Right atrium auricular region (tissue), 2 donors: ENCODE results near the gene PXDN. TPM values are rescaled to one million over a fixed set of nuclear protein-coding genes. Genes with fewer than 3 reads are reported as not detected.
A peak's percentile ranks its signal among the peaks of the same experiment; 100 is the strongest.
"Not testable (repeated sequence)": the region's sequence is repeated elsewhere in the genome, so short reads cannot be mapped to it uniquely, and the experiment has no call there.

Experiments
- DNase-seq: peaks from one replicate; pipeline ENCODE4 v3.0.0-alpha.2; 2019; ENCODE audit warnings: low spot score
- H3K27ac ChIP-seq, 2 donors: fragments of 200-600 bp; sonication (generic); 1 replicate in 1 of 2; 2 replicates in 1 of 2; pipeline ENCODE4 v1.5.1; 2016 to 2019
- H3K27me3 ChIP-seq, 2 donors: fragments of 200-600 bp; sonication (generic); one replicate each; pipeline versions ENCODE4 v1.5.1 to v1.6.0; 2017 to 2019
- H3K36me3 ChIP-seq: fragments of 200-600 bp; sonication (generic); one replicate; pipeline ENCODE4 v1.5.1; 2016
- H3K4me1 ChIP-seq, 2 donors: fragments of 200-600 bp; sonication (generic); one replicate each; pipeline versions ENCODE4 v1.5.1 to v1.6.0; 2017 to 2019
- H3K4me3 ChIP-seq, 2 donors: fragments of 200-600 bp; sonication (generic); 1 replicate in 1 of 2; 2 replicates in 1 of 2; pipeline ENCODE4 v1.5.1; 2017 to 2019; ENCODE audit warnings: mild to moderate bottlenecking in 1 of 2, moderate library complexity in 1 of 2
- H3K9me3 ChIP-seq, 2 donors: fragments of 200-600 bp; sonication (generic); one replicate each; pipeline ENCODE4 v1.5.1; 2019
- total RNA-seq, 2 donors: library from RNA; depleted of rRNA; stranded (reverse); fragments of >200 nt; gene quantifications; one replicate each; pipeline ENCODE4 v1.1.0, GENCODE V29; 2016
- TF ChIP-seq, protein P1 (sequence below), 2 donors: fragments of 200-600 bp; sonication (generic); IDR thresholded peaks; one replicate each; pipeline ENCODE4 v1.5.1; 2019; ENCODE audit warnings: antibody characterized with exemption in 2 of 2

Gene PXDN
- total RNA-seq, 2 donors from 2014 or later: 25.4 to 26.9 TPM

DNA sequence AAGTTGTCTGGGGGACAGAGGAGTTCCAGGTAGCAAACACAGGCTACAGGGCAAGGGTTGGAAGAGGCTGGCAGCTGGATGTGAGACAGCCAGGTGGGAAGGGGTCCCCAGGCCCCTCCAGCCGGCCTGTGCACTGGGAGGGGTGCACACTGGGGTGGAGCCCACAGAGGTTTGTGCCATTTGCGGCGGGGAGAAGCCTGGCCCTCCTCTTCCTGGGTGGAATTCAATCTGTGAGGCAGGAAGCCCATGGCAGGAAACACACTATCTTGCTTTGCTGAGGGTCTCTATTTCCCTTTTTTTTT lies 63.3 kb downstream of the PXDN start:
- no peak for DNase-seq
- no peaks in the 10 kb centered on the region for H3K27me3 ChIP-seq
- H3K27ac ChIP-seq: no peak overlapping the region
- H3K4me1 ChIP-seq: peaks cover 0 to 3% of the 10 kb centered on the region in 2 donors
- no peaks in the 10 kb centered on the region for H3K9me3 ChIP-seq
- peaks cover 65% of the 10 kb centered on the region for H3K36me3 ChIP-seq
- no peak overlapping the region for H3K4me3 ChIP-seq
- TF ChIP-seq, protein P1, sequence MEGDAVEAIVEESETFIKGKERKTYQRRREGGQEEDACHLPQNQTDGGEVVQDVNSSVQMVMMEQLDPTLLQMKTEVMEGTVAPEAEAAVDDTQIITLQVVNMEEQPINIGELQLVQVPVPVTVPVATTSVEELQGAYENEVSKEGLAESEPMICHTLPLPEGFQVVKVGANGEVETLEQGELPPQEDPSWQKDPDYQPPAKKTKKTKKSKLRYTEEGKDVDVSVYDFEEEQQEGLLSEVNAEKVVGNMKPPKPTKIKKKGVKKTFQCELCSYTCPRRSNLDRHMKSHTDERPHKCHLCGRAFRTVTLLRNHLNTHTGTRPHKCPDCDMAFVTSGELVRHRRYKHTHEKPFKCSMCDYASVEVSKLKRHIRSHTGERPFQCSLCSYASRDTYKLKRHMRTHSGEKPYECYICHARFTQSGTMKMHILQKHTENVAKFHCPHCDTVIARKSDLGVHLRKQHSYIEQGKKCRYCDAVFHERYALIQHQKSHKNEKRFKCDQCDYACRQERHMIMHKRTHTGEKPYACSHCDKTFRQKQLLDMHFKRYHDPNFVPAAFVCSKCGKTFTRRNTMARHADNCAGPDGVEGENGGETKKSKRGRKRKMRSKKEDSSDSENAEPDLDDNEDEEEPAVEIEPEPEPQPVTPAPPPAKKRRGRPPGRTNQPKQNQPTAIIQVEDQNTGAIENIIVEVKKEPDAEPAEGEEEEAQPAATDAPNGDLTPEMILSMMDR (IDR thresholded peaks at IDR 0.05): no peak

DNA sequence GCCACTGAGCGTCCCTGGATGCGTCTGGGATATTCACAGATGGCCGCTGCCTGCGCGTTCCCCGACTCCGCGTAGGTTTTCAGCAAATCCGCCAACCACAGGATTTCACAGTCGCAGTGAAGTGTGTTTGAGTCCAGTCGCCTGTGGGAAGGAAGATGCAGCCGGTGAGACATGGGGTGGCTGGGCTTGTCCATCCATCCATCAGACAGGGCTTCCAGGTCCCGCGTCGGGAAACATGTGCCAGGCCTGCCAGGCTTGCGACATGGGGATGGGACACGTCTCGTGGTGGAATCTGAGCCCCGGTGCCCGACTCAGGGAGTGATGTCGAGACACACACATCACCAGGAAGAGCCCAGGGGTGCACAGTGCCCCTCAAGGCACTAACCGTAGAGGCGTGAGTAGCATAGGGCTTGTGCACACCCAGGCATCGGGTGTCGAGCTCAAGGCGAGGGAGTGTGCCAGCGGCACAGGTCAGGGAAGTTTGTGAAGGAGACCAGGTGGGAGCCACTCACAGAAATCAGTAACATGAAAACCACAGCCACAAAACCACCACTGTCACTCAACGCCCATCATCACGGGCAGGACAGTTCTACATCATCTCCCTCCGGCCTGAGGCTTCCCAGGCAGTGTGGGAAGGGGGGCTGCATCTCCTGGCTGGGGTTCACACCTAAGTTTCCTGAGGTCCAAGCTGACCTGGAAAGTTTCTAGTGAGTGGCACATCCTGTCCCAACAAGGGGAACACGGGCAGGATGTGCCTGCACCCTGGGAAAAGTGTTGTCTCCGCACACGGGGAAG lies 63.9 kb downstream of the PXDN start:
- H3K36me3 ChIP-seq: peaks cover 65% of the 10 kb centered on the region
- peak; percentile 54 for DNase-seq
- no peaks in the 10 kb centered on the region for H3K27me3 ChIP-seq
- H3K4me3 ChIP-seq: no peak overlapping the region
- no peak overlapping the region for H3K27ac ChIP-seq
- TF ChIP-seq, protein P1 (IDR thresholded peaks at IDR 0.05): no peak
- no peaks in the 10 kb centered on the region for H3K9me3 ChIP-seq
- H3K4me1 ChIP-seq: no peaks in the 10 kb centered on the region

DNA sequence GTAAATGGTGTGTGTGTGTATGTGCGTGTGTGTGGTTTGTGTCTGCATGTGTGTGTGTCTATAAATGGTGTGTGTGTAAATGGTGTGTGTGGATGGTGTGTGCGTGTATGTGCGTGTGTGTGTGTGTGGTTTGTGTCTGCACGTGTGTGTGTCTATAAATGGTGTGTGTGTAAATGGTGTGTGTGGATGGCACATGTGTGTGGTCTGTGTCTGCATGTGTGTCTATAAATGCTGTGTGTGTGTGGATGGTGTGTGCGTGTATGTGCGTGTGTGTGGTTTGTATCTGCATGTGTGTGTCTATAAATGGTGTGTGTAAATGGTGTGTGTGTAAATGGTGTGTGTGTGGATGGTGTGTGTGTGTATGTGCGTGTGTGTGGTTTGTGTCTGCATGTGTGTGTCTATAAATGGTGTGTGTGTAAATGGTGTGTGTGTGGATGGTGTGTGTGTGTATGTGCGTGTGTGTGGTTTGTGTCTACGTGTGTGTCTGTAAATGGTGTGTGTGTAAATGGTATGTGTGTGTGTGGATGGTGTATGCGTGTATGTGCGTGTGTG lies 64.8 kb downstream of the PXDN start:
- H3K27me3 ChIP-seq, H3K4me1 ChIP-seq, H3K4me3 ChIP-seq, H3K27ac ChIP-seq, H3K9me3 ChIP-seq: not testable (repeated sequence)
- DNase-seq: peak; percentile 23
- H3K36me3 ChIP-seq: peaks cover 65% of the 10 kb centered on the region

DNA sequence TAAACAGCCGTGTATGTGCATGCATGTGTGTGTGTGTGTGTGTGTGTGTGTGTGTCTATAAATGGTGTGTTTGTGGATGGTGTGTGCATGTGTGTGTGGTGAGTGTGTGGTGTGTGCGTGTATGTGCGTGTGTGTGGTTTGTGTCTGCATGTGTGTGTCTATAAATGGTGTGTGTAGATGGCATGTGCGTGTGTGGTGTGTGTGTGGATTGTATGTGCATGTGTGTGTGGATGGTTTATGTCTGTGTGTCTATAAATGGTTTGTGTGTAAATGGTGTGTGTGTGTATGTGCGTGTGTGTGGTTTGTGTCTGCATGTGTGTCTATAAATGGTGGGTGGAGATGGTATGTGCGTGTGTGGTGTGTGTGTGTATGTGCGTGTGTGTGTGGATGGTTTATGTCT lies 65.2 kb downstream of the PXDN start:
- not testable (repeated sequence) for H3K4me3 ChIP-seq, DNase-seq
- H3K36me3 ChIP-seq: peaks cover 65% of the 10 kb centered on the region

DNA sequence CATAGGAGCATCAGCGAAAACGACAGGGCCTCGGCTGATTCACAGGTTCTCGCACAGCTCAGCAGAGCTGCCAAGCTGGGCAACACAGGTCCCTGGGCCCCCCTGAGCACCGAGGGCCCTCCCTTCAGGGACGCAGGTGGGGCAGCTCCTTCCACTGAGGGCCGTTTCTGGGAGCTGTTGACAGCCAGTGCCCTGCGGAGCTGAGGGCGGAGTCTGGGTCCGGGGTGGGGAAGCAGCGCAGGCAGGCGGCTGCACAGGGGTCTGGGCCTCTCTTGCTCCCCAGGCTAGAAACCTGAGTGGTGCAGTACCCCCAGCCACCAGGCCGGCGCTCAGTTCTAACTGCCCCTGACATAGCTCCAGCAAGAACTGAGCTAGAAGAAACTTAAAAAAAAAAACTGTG lies 65.7 kb downstream of the PXDN start:
- H3K4me3 ChIP-seq: no peak overlapping the region
- H3K27ac ChIP-seq: no peak overlapping the region
- no peaks in the 10 kb centered on the region for H3K9me3 ChIP-seq
- TF ChIP-seq, protein P1 (IDR thresholded peaks at IDR 0.05): no peak
- H3K27me3 ChIP-seq: no peaks in the 10 kb centered on the region
- no peaks in the 10 kb centered on the region for H3K4me1 ChIP-seq
- H3K36me3 ChIP-seq: peaks cover 61% of the 10 kb centered on the region
- DNase-seq: peak; percentile 40

More for the DNA sequence above, 65.2 kb downstream of the PXDN start:
- H3K27ac ChIP-seq, H3K4me1 ChIP-seq, H3K9me3 ChIP-seq, H3K27me3 ChIP-seq: not testable (repeated sequence)

DNA sequence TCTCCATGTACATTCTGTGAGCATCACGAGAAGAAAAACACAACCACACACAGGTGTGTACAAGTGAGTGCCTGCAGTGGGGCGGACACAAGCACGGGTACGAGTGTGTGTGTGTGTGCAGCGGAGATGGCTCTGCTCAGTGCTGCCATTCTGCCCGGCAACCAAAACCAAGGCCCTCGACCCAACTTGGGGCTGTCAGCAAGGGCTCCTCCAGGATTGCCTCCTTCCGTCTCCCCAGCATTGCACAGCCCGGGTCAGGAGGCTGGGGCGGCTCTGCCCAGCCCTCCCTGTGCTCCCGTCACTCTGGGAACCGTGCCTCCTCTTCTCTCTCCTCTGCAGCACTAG lies 66.5 kb downstream of the PXDN start:
- Histone ChIP-seq H3K4me3 (no peak overlapping the region), H3K36me3 (peaks cover 61% of the 10 kb centered on the region), H3K9me3 (no peaks in the 10 kb centered on the region), H3K27me3 (no peaks in the 10 kb centered on the region), H3K27ac (no peak overlapping the region), H3K4me1 (no peaks in the 10 kb centered on the region)
- DNase-seq: peak; percentile 50
- TF ChIP-seq, protein P1 (IDR thresholded peaks at IDR 0.05): no peak
